H1 (cell line): ENCODE results near the gene SUSD5. TPM values are rescaled to one million over a fixed set of nuclear protein-coding genes. Genes with fewer than 3 reads are reported as not detected.

ENCODE experiments used
- CTCF ChIA-PET: fragments of 300-600 bp; sonication (Branson Sonifier 250); formaldehyde crosslinking; loops from one replicate; lab custom pipeline; 2021; ENCODE audit not compliant: partially characterized antibody; lab: Charles Lee
- POLR2A ChIA-PET: fragments of 300-600 bp; sonication (Branson Sonifier 250); formaldehyde crosslinking; loops from one replicate; lab custom pipeline; 2021; ENCODE audit warnings: inconsistent platforms; ENCODE audit not compliant: partially characterized antibody; lab: Charles Lee
- DNase-seq, 2 experiments: peaks; one replicate each; pipeline versions ENCODE4 v3.0.0 to v3.0.0-alpha.2; 2010 to 2022; ENCODE audit warnings: low spot score in 2 of 2, low read depth in 1 of 2, mixed read lengths in 1 of 2
- FAIRE-seq: peaks from 2 replicates; lab custom pipeline; 2011; peaks lifted over from hg19 to GRCh38; lab: Jason Lieb, UNC
- H2AFZ ChIP-seq: 2 replicates; pipeline ENCODE4 v1.8.1; 2012; ENCODE audit warnings: low read length, inconsistent platforms
- H2AK5ac ChIP-seq: 2 replicates; pipeline ENCODE4 v1.6.1; 2013; ENCODE audit warnings: low read depth, low read length
- H2BK120ac ChIP-seq: replicated peaks from 2 replicates; pipeline ENCODE3; 2013; ENCODE audit warnings: low read depth, low read length, inconsistent platforms
- H2BK12ac ChIP-seq: 2 replicates; pipeline ENCODE4 v1.6.1; 2013; ENCODE audit warnings: low read depth, low read length
- H2BK15ac ChIP-seq: 2 replicates; pipeline ENCODE4 v1.6.1; 2013; ENCODE audit warnings: low read length
- H2BK20ac ChIP-seq: 2 replicates; pipeline ENCODE4 v1.6.1; 2013; ENCODE audit warnings: low read length
- H2BK5ac ChIP-seq: 2 replicates; pipeline ENCODE4 v1.6.1; 2013; ENCODE audit warnings: low read depth, low read length
- H3K14ac ChIP-seq: 2 replicates; pipeline ENCODE4 v1.6.1; 2013; ENCODE audit warnings: inconsistent platforms; ENCODE audit not compliant: insufficient read length
- H3K18ac ChIP-seq: 2 replicates; pipeline ENCODE4 v1.6.1; 2013; ENCODE audit warnings: low read length; ENCODE audit errors: extremely low read depth
- H3K23ac ChIP-seq: 2 replicates; pipeline ENCODE4 v1.6.1; 2013; ENCODE audit warnings: inconsistent platforms; ENCODE audit not compliant: insufficient read length
- H3K23me2 ChIP-seq: 2 replicates; pipeline ENCODE4 v1.6.1; 2013; ENCODE audit warnings: low read depth, low read length
- H3K27ac ChIP-seq: 2 replicates; pipeline ENCODE4 v1.6.1; 2011; ENCODE audit warnings: low read depth, low read length, inconsistent platforms
- H3K27me3 ChIP-seq, 4 experiments: replicated peaks in 1 of 4; 1 replicate in 1 of 4; 2 replicates in 3 of 4; pipeline versions ENCODE4 v1.6.1 to v1.8.1; 2011 to 2013; ENCODE audit warnings: low read length in 3 of 4, mild to moderate bottlenecking in 3 of 4, inconsistent platforms in 2 of 4, mixed read lengths in 2 of 4, moderate library complexity in 1 of 4; ENCODE audit not compliant: control insufficient read depth in 3 of 4, insufficient read depth in 3 of 4; ENCODE audit errors: extremely low read depth in 1 of 4
- H3K36me3 ChIP-seq, 4 experiments: 2 replicates each; pipeline versions ENCODE4 v1.6.1 to v1.8.1; 2011 to 2013; ENCODE audit warnings: mild to moderate bottlenecking in 4 of 4, low read length in 3 of 4, moderate library complexity in 2 of 4, control low read depth in 1 of 4, inconsistent platforms in 1 of 4; ENCODE audit not compliant: insufficient read depth in 4 of 4, control insufficient read depth in 2 of 4
- H3K4ac ChIP-seq: replicated peaks from 2 replicates; pipeline ENCODE3; 2013; ENCODE audit warnings: low read length, low read depth, mixed read lengths, inconsistent platforms; ENCODE audit not compliant: insufficient read length
- H3K4me1 ChIP-seq, 4 experiments: replicated peaks in 1 of 4; 1 replicate in 1 of 4; 2 replicates in 3 of 4; pipeline versions ENCODE4 v1.6.1 to v1.8.1; 2011 to 2013; ENCODE audit warnings: low read length in 3 of 4, inconsistent platforms in 2 of 4, mixed read lengths in 1 of 4; ENCODE audit not compliant: insufficient read depth in 4 of 4, control insufficient read depth in 3 of 4
- H3K4me2 ChIP-seq, 2 experiments: 2 replicates each; pipeline versions ENCODE4 v1.6.1 to v1.8.1; 2011 to 2013; ENCODE audit warnings: low read depth in 2 of 2, low read length in 2 of 2, control low read depth in 1 of 2, inconsistent platforms in 1 of 2, mild to moderate bottlenecking in 1 of 2; ENCODE audit not compliant: insufficient read depth in 1 of 2
- H3K4me3 ChIP-seq, 4 experiments: fragments of 200-600, 300-600 bp in 1 of 4; sonication (generic), shearing (Covaris generic), sonication (Bioruptor Twin) in 1 of 4; 2 replicates each; pipeline versions ENCODE4 v1.5.1 to v1.8.1; 2011 to 2016; ENCODE audit warnings: low read length in 4 of 4, low read depth in 3 of 4, control low read depth in 2 of 4, inconsistent platforms in 2 of 4, mild to moderate bottlenecking in 2 of 4, mixed read lengths in 1 of 4, moderate library complexity in 1 of 4; ENCODE audit not compliant: insufficient read depth in 2 of 4; ENCODE audit errors: extremely low read depth in 1 of 4
- H3K56ac ChIP-seq: replicated peaks from 2 replicates; pipeline ENCODE3; 2013; ENCODE audit warnings: low read depth, mild to moderate bottlenecking, mixed read lengths, low read length, inconsistent platforms; ENCODE audit not compliant: insufficient read length
- H3K79me1 ChIP-seq: 2 replicates; pipeline ENCODE4 v1.6.1; 2013; ENCODE audit warnings: low read depth, low read length, control low read depth
- H3K79me2 ChIP-seq, 2 experiments: 2 replicates each; pipeline versions ENCODE4 v1.6.1 to v1.8.1; 2012 to 2013; ENCODE audit warnings: low read length in 2 of 2, mild to moderate bottlenecking in 2 of 2, inconsistent platforms in 1 of 2; ENCODE audit not compliant: insufficient read depth in 2 of 2, control insufficient read depth in 1 of 2
- H3K9ac ChIP-seq, 4 experiments: replicated peaks in 1 of 4; 1 replicate in 1 of 4; 2 replicates in 3 of 4; pipeline versions ENCODE4 v1.6.1 to v1.8.1; 2011 to 2013; ENCODE audit warnings: low read depth in 3 of 4, low read length in 3 of 4, control low read depth in 2 of 4, mild to moderate bottlenecking in 2 of 4, moderate library complexity in 2 of 4, inconsistent platforms in 1 of 4; ENCODE audit errors: extremely low read depth in 1 of 4
- H3K9me3 ChIP-seq, 2 experiments: 2 replicates each; pipeline versions ENCODE4 v1.6.1 to v1.8.1; 2012 to 2013; ENCODE audit warnings: mild to moderate bottlenecking in 2 of 2, moderate library complexity in 2 of 2, control low read depth in 1 of 2, inconsistent platforms in 1 of 2, low read depth in 1 of 2, low read length in 1 of 2, mixed read lengths in 1 of 2; ENCODE audit not compliant: insufficient read depth in 2 of 2
- H4K20me1 ChIP-seq, 2 experiments: replicated peaks in 1 of 2; 2 replicates each; pipeline versions ENCODE3 to v1.8.1; 2011 to 2013; ENCODE audit warnings: inconsistent platforms in 2 of 2, low read length in 2 of 2, mild to moderate bottlenecking in 1 of 2; ENCODE audit not compliant: insufficient read depth in 2 of 2, control insufficient read depth in 1 of 2
- H4K5ac ChIP-seq: 2 replicates; pipeline ENCODE4 v1.6.1; 2013; ENCODE audit warnings: low read length, low read depth, mixed read lengths, inconsistent platforms; ENCODE audit not compliant: insufficient read length
- H4K8ac ChIP-seq: 2 replicates; pipeline ENCODE4 v1.8.0; 2013; ENCODE audit warnings: mild to moderate bottlenecking, moderate library complexity, low read length, inconsistent platforms; ENCODE audit not compliant: insufficient read depth; ENCODE audit errors: extremely low read depth
- H4K91ac ChIP-seq: replicated peaks from 2 replicates; pipeline ENCODE3; 2013; ENCODE audit warnings: low read length, mixed read lengths, inconsistent platforms; ENCODE audit not compliant: insufficient read length
- ASH2L ChIP-seq: fragments of 200-600, 300-600 bp; sonication (generic); IDR thresholded peaks from one replicate; pipeline ENCODE4 v1.7.1; 2017; ENCODE audit warnings: low read length
- BACH1 ChIP-seq: IDR thresholded peaks from 2 replicates; pipeline ENCODE4 v1.6.1; 2012; ENCODE audit warnings: low read length, improper control_type of control experiment
- CBX5 ChIP-seq: fragments of 300-800, 300-1000 bp; sonication (generic); IDR thresholded peaks from 2 replicates; pipeline ENCODE4 v1.7.1; 2016; ENCODE audit warnings: antibody characterized with exemption, low read length, low read depth
- CEBPB ChIP-seq: IDR thresholded peaks from 2 replicates; pipeline ENCODE4 v1.6.1; 2012; ENCODE audit warnings: low read depth, low read length
- CHD1 ChIP-seq: IDR thresholded peaks from 2 replicates; pipeline ENCODE4 v1.6.1; 2012; ENCODE audit warnings: low read depth, low read length, improper control_type of control experiment
- EGR1 ChIP-seq: IDR thresholded peaks from 2 replicates; pipeline ENCODE4 v1.6.1; 2011; ENCODE audit warnings: low read depth, low read length, borderline replicate concordance
- GTF2F1 ChIP-seq: IDR thresholded peaks from 2 replicates; pipeline ENCODE4 v1.6.1; 2012; ENCODE audit warnings: low read depth, low read length, improper control_type of control experiment, borderline replicate concordance
- HDAC2 ChIP-seq, 2 experiments: fragments of 300-600 bp in 1 of 2; sonication (generic) in 1 of 2; IDR thresholded peaks; 2 replicates each; pipeline ENCODE4 v1.6.1; 2011 to 2012; ENCODE audit warnings: low read depth in 2 of 2, low read length in 2 of 2, mild to moderate bottlenecking in 2 of 2, moderate library complexity in 2 of 2, borderline replicate concordance in 1 of 2, inconsistent platforms in 1 of 2
- JUND ChIP-seq: IDR thresholded peaks from 2 replicates; pipeline ENCODE4 v1.6.1; 2011; ENCODE audit warnings: mild to moderate bottlenecking, improper control_type of control experiment, low read length
- MAFK ChIP-seq: IDR thresholded peaks from 2 replicates; pipeline ENCODE4 v1.6.1; 2012; ENCODE audit warnings: low read depth, mild to moderate bottlenecking, improper control_type of control experiment, low read length
- NRF1 ChIP-seq: IDR thresholded peaks from 2 replicates; pipeline ENCODE4 v1.6.1; 2011; ENCODE audit warnings: mild to moderate bottlenecking, low read depth, low read length, improper control_type of control experiment
- POU5F1 ChIP-seq: IDR thresholded peaks from 2 replicates; pipeline ENCODE4 v1.6.1; 2011; ENCODE audit warnings: low read depth, mild to moderate bottlenecking, low read length, moderate library complexity
- RAD21 ChIP-seq, 2 experiments: IDR thresholded peaks in 1 of 2; conservative IDR thresholded peaks in 1 of 2; 2 replicates each; pipeline ENCODE4 v1.6.1; 2011; ENCODE audit warnings: low read depth in 2 of 2, low read length in 2 of 2, improper control_type of control experiment in 1 of 2, inconsistent platforms in 1 of 2, mild to moderate bottlenecking in 1 of 2, moderate library complexity in 1 of 2
- SIX5 ChIP-seq: IDR thresholded peaks from 2 replicates; pipeline ENCODE4 v1.6.1; 2011; ENCODE audit warnings: mild to moderate bottlenecking, low read depth, low read length
- SUZ12 ChIP-seq: fragments of 200-600 bp; sonication (generic); IDR thresholded peaks from 2 replicates; pipeline ENCODE4 v1.6.1; 2012; ENCODE audit warnings: mild to moderate bottlenecking, inconsistent platforms, low read length, moderate library complexity, mixed read lengths
- TBP ChIP-seq: IDR thresholded peaks from 2 replicates; pipeline ENCODE4 v1.6.1; 2011; ENCODE audit warnings: low read depth, low read length, improper control_type of control experiment
- WGBS, 2 experiments: shearing (Covaris generic) in 1 of 2; methylation state at CpG; one replicate each; pipeline versions ENCODE4 v1.1.6 to v1.1.7; 2013 to 2015; ENCODE audit warnings: low lambda C conversion rate in 2 of 2, mixed read lengths in 2 of 2, inconsistent platforms in 1 of 2, low coverage in 1 of 2, missing lambda C conversion rate in 1 of 2; ENCODE audit not compliant: insufficient replicate concordance in 2 of 2, insufficient coverage in 1 of 2, insufficient read length in 1 of 2; ENCODE audit errors: extremely low coverage in 1 of 2, missing lambda C conversion rate in 1 of 2; 5-methylcytosine and 5-hydroxymethylcytosine counted together
- polyA plus RNA-seq, 7 experiments: library from polyadenylated mRNA; depleted of rRNA in 3 of 7; stranded (reverse) in 5 of 7; unstranded in 2 of 7; fragments of >200 nt in 5 of 7; fragments of 200-250 nt in 2 of 7; gene quantifications; 1 replicate in 5 of 7; 2 replicates in 1 of 7; 4 replicates in 1 of 7; pipeline versions ENCODE4 v1.2.1 to v1.2.3, GENCODE V29; 2011 to 2013; ENCODE audit warnings: missing spikeins in 2 of 7, mixed read lengths in 2 of 7
- total RNA-seq: library from RNA; stranded (reverse); fragmentation: NEBNext Ultra II Directional; extraction: Animal tissue kit (Norgen Biotek cat#: 25700); gene quantifications from 2 replicates; pipeline ENCODE4 v1.2.1, GENCODE V29; 2021

SUSD5 gene
- total and polyA plus RNA-seq, 2 of the 8 experiments (the other 6 are each of a cell fraction or from before 2014, with no cell fraction given): 0.92 to 3.3 TPM

- no peak overlapping the region for H2BK5ac ChIP-seq
- no peak overlapping the region for H3K56ac ChIP-seq
- H2BK120ac ChIP-seq: no peak overlapping the region
- no peaks in the 10 kb centered on the region for H3K9me3 ChIP-seq
- H3K4me1 ChIP-seq: no peaks in the 10 kb centered on the region
- ChIA-PET CTCF (no interaction called here), POLR2A (no interaction called here)
- no peak overlapping the region for H3K4me2 ChIP-seq
- H3K79me2 ChIP-seq: no peaks in the 10 kb centered on the region
- no peak overlapping the region for H2BK12ac ChIP-seq
- H4K91ac ChIP-seq: no peak overlapping the region
- H3K36me3 ChIP-seq: no peaks in the 10 kb centered on the region
- H3K9ac ChIP-seq: no peak overlapping the region
- no peak for DNase-seq
- no peaks in the 10 kb centered on the region for H3K23me2 ChIP-seq
- no peak overlapping the region for H2AK5ac ChIP-seq
- H3K18ac ChIP-seq: no peak overlapping the region
- H4K8ac ChIP-seq: no peak overlapping the region
- no peak overlapping the region for H3K23ac ChIP-seq
- no peaks in the 10 kb centered on the region for H4K20me1 ChIP-seq
- no peaks in the 10 kb centered on the region for H3K27me3 ChIP-seq
- FAIRE-seq: no peak
- H3K4me3 ChIP-seq: no peak overlapping the region
- H2AFZ ChIP-seq: no peak overlapping the region
- no peak overlapping the region for H2BK15ac ChIP-seq
- H3K27ac ChIP-seq: no peak overlapping the region
- H3K4ac ChIP-seq: no peak overlapping the region
- WGBS, 2 experiments: 90% methylated on average over 1 of the region's 1 CpG; no CpG with 5 or more reads in 1 of the 2 experiments
- H4K5ac ChIP-seq: no peak overlapping the region
- H2BK20ac ChIP-seq: no peak overlapping the region
- no peaks in the 10 kb centered on the region for H3K79me1 ChIP-seq
- no peak overlapping the region for H3K14ac ChIP-seq
- no peak for TF ChIP-seq EGR1
- TF ChIP-seq BACH1: no peak
- TF ChIP-seq JUND: no peak
- TF ChIP-seq MAFK: no peak
- no peak for TF ChIP-seq SUZ12
- no peak for TF ChIP-seq GTF2F1
- TF ChIP-seq TBP: no peak
- TF ChIP-seq ASH2L: no peak
- TF ChIP-seq CHD1: no peak
- no peak for TF ChIP-seq CEBPB
- TF ChIP-seq HDAC2 (IDR thresholded peaks at IDR 0.05; ENCODE audit: borderline replicate concordance in 1 of 2, low read depth in 2 of 2, low read length in 2 of 2): no peak
- TF ChIP-seq POU5F1: no peak
- TF ChIP-seq NRF1: no peak
- TF ChIP-seq RAD21 (IDR thresholded peaks at IDR 0.05 in 1 of 2, conservative IDR thresholded peaks at IDR 0.05 in 1 of 2; ENCODE audit: low read depth in 2 of 2, low read length in 2 of 2): no peak
- TF ChIP-seq SIX5: no peak
- TF ChIP-seq CBX5: no peak
Measured at GRCh38 chr3:33165372-33165771, 53.2 kb downstream of the SUSD5 start.
